C4-2B (cell line): ENCODE measurements around the gene KCNE1.

Experiments used
- ZFX ChIP-seq: fragments of 450-650 bp; IDR thresholded peaks from 2 replicates; pipeline ENCODE4 v1.6.1; 2017
- TF ChIP-seq, protein P1 (sequence below): fragments of 450-650 bp; conservative IDR thresholded peaks from 2 replicates; pipeline ENCODE4 v1.5.1; 2017; ENCODE audit warnings: mild to moderate bottlenecking

DNA sequence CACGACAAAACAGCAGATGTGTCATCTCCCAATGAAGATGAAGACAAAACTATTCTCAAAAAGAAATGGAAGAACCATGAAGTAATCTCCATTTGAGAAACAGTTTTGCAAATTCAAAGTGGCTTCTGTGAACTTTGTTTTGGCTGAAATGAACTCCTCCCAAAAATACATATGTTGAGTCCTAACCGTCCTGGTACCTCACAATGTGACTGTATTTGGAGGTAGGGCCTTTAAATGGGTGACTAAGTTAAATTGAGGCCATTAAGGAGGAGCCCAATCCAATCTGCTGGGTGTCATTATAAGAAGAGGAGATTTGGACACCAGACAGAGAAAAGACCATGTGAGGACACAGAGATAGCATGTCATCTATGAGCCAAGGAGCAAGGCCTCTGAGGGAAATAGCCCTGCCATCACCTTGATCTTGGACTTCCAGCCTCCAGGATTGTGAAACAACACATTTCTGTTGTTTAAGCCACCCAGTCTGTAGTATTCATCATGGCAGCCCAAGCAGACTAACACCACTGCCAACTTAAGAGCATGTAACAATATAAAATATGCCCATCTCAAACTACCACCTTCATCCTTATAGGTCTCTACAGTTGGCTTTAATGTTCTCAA, 38.3 kb upstream of the KCNE1 start:
- TF ChIP-seq, protein P1, sequence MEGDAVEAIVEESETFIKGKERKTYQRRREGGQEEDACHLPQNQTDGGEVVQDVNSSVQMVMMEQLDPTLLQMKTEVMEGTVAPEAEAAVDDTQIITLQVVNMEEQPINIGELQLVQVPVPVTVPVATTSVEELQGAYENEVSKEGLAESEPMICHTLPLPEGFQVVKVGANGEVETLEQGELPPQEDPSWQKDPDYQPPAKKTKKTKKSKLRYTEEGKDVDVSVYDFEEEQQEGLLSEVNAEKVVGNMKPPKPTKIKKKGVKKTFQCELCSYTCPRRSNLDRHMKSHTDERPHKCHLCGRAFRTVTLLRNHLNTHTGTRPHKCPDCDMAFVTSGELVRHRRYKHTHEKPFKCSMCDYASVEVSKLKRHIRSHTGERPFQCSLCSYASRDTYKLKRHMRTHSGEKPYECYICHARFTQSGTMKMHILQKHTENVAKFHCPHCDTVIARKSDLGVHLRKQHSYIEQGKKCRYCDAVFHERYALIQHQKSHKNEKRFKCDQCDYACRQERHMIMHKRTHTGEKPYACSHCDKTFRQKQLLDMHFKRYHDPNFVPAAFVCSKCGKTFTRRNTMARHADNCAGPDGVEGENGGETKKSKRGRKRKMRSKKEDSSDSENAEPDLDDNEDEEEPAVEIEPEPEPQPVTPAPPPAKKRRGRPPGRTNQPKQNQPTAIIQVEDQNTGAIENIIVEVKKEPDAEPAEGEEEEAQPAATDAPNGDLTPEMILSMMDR, result no peak
- no peak for TF ChIP-seq ZFX
